GM19193 (cell line): ENCODE measurements around the gene CUL4A.

Experiments
- POLR2A ChIP-seq: IDR thresholded peaks from 4 replicates; pipeline ENCODE4 v1.6.1; 2011; ENCODE audit not compliant: insufficient read depth, insufficient read length; ENCODE audit errors: extremely low read depth

CUL4A gene

DNA sequence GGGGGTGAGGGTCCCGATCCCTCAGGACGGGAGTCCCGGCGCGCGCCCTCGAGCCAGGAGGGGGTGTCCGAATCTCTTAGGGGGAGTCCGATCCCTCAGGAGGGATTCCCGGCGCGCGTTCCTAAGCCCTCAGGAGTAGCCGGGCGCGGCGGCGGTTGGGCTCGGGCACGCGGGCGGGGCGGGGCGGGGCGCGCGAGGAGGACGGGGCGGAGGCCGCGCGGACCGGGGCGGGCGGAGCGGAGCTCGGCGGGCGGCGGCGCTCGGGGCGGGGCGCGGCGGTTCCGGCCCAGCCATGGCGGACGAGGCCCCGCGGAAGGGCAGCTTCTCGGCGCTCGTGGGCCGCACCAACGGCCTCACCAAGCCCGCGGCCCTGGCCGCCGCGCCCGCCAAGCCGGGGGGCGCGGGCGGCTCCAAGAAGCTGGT is at the start of gene CUL4A:
TSS of gene CUL4A (plus strand) at position 278 of the 423 bp plus-strand sequence. CDS start at position 293, 15 bp downstream.
- TF ChIP-seq POLR2A: peak; percentile 59

DNA sequence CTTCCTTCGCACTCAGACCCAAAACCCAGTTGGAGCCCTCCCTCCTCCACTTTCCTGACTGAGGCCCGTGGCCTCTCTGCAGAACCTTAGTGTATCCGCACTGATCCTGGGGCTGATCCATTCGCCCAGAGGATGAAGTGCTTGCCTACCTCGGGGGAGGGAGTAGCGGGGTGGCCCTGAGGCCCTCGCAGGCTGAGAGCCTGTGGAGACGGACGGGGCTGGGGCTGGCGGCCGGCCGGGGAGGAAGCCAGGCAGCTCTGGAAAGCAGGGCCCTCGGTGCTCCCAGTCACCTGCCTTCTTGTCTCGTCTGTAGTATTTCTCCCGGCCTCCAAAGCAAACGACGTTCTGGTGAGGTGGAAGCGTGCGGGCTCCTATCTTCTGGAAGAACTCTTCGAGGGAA is 49.7 kb upstream of the CUL4A start:
- TF ChIP-seq POLR2A: no peak

DNA sequence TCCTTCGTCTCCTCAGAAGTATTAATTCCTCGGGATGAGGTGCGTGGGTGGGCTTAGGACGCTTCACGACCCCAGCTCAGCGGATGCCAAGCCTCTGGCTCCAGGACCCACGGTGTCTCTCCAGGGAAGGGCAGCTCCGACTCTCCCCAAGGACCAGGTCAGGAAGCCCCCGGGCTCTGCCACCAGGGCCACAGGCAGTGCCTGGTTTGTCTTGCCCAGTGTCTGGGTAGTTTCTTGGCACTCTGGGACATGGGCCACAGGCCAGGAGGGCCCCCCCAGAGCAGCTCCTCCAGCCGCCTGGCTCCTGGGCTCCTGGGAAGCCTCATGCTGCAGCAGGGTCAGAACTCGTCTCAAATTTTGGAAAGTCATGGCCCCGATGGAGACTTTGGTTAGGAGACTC is 48.4 kb upstream of the CUL4A start:
- TF ChIP-seq POLR2A: no peak

DNA sequence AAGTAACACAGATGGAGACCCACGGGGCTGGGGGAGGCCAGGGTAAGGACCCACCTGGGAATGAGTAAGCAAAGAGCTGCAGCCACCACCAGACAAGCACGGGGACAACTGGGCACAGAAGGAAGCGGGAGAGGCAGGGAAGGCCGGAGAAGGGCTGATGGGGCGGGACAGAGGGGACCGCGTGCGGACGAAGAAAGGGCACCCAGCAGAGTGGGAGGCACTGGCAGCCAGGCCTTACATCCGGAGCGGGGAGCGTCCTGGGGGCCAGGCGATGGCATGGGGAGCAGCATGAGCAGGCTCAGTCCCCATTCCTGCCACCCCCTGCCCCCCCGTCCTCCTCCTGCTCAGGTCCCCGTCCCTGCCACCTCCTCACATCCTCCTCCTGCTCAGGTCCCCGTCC is 48.0 kb upstream of the CUL4A start:
- no peak for TF ChIP-seq POLR2A

DNA sequence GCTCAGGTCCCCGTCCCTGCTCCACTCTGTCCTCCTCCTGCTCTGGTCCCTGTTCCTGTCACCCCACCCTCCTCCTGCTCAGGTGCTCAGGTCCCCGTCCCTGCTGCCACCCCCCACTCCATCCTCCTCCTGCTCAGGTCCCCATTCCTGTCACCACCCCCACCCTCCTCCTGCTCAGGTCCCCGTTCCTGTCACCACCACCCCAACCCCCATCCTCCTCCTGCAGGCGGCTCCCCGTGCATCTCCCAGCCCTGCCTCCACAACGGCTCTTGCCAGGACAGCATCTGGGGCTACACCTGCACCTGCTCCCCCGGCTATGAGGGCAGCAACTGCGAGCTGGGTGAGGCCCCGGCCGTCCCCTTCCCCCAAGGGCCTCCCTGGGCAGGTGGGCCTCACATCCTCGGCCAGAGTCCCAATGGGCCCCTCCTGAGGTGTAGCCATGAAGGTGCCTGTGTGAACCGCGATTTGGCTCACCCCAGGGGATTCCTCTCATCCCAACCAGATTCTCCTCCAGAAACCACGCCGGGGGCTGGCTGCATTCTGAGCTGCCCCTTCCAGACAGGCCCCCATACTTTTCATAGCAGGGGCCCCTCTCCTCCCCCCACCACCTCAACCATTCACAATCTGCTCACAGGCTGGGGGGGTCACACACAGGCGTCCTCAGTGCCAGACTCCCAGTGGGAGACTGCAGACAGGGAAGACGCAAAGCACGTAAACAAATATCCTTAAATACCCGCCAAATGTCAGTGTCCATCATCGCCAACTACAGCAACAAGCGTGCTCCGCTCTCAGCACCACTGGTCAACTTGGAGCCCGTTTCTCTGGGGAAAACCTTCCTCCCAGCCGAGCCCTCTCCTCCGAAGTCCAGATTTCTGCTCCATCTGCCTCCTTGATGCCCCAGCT is 46.4 kb upstream of the CUL4A start:
- no peak for TF ChIP-seq POLR2A

DNA sequence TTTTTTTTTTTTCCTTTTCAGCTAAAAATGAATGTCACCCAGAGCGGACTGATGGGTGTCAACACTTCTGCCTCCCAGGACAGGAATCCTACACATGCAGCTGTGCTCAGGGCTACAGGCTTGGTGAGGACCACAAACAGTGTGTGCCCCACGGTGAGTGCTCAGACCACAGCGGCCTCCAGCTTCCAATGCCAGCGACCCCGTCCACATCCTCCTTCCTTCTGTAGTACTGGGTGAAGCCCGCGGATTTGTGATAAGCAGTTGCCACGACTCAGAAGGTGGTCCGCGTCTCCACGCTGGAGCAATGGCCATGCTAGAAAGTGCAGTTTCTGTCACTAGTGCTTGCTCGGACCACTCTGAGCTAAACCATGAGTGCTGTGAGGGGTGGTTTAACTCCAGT is 44.9 kb upstream of the CUL4A start:
- TF ChIP-seq POLR2A: no peak

DNA sequence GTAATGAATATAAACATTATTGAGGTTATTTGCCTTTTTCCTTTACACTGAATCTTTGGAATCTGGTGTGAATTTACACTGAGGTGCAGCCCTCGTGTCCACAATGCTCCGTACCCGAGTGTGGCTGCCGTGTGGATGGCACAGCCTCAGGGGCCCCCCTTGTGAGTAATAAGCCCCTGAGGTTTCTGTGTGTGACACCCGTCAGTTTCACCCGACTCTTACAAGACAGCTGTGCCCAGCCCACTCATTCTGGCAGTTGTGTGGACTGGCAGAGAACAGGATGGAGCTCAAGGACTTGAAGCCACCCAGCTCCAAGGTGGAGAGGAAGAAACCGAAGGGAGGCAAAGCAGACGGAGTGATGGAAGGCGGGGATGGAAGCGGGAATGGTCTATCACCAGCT is 43.1 kb upstream of the CUL4A start:
- no peak for TF ChIP-seq POLR2A

DNA sequence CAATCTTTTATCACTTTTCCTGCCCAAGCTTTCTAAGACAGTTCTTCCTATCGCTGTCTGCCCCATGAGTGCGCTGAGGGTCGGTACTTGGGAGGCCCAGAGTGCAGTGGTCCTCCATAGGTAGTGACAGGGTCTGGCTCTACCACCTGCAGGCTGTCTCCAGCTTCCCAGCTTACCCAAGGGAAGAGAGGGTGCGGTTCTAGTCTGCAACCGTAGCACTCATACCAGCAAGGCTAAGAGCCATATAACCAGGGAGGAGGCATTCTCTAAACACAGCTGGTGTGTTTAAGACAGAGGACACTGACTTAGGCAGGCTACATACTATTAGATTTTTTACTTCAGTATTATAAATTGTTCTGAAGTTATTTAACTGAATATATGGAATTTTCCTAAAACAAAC is 42.7 kb upstream of the CUL4A start:
- TF ChIP-seq POLR2A: no peak

DNA sequence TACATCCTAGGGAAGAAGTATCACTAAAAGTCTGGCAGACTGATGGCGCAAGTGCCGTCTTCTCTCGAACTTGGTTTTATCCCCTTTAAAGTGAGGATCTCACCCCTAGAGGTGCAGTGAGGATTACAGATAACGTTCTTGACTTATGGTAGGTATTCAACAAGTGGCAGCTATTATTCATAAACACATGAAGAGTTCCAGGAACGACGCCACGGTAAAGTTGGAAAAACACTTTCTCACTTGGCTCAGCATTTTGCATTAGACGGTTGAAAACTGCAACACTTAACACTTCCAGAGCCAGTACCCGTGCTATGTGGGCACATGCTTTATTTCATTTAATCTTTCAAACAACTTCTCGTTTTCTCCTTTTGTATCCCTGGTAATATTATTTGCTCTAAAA is 42.3 kb upstream of the CUL4A start:
- no peak for TF ChIP-seq POLR2A

DNA sequence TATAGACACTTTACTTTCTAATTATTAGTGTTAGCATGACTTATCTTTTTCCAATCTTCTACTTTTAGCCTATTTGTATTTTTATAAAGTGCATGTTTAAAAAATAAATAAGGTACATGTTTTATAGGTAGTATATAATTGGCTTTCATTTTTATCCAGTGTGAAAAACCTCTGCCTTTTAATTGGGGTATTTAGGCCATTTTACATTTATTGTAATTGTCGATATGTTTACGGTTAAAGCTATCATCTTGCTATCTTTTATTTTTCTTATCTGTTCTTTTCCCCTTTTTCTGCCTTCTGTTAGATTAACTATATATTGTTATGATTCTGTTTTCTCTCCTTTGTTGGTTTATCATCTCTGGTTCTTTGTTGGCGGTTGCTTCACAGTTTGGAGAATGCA is 41.8 kb upstream of the CUL4A start:
- TF ChIP-seq POLR2A: no peak

DNA sequence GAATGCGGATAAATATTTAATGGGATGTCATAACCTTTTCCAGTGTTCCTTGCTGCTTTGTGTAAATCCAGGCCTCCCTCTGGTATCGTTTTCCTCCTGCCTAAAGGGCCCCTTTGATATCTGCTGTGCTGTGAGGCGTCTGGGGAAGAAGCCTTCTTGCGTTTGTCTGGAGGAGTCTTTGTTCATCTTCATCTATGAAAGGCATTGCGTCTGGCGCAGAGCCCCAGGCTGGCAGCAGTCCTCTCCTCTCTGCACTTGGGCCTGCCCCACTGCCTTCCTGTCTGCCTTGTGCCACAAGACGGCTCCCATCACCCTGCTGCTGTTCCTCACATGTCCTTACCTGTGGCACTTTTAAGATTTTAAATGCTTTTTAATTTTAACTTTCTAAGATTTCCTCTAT is 41.2 kb upstream of the CUL4A start:
- no peak for TF ChIP-seq POLR2A

DNA sequence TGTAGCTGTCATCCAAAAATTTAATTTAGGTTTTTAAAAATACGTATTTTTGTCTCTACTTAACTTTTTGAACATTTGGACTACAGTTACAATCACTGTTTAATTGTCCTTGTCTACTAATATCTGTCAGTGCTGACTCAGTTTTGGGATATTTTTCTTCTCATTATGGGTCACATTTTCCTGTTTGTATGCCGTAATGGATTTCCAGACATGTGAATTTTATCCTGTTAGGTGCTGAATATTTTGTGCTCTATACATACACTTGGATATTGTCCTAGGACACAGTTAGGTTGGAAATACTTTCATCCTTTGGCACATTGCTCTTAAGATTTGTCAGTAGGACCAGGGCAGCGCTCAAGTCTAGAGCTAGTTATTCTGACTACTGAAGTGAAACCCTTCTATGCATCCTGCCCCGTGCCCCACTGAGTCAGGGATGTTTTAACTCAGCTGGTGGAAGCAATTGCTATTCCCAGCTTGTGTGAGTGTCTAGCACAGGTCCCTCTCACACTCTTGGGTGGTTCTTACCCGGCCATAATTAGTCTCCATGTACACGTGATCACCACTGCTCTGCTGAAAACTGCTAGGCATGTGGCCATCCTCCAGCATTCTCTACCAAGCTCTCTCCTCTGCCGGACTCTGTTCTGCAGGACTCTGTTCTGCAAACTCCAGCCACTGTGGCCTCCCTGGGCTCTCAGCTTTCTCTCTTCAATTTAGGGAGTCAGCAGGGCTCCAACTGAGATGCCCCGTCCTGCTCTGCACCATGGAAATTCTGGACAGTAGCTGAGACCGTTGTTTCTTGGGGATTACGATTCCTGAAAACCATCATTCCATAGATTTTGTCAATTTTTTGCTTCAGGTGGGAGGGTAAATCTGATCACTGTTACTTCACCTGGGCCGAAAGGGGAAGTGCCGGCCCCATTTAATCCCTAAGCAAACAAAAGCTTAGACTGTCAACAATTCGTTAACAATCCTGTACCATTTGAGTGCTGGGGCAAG is 39.8 kb upstream of the CUL4A start:
- no peak for TF ChIP-seq POLR2A

DNA sequence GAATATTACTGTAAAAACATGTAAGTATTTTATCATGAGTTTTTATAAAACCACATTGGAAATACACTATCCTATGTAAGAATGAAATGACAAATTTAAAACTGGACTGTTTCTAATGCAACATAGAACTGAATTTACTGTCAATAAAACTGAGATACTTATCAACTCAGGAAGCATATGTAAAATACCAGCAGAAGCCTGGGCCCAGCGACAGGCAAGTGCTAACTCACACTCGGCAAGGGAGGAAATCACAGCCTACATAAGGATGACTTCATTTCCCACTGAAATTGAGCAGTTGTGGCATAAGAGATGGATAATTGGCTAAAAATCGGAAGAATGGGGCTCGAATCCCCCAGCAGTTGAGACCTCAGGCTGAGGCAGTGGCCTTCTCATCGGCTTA is 38.9 kb upstream of the CUL4A start:
- TF ChIP-seq POLR2A: no peak

DNA sequence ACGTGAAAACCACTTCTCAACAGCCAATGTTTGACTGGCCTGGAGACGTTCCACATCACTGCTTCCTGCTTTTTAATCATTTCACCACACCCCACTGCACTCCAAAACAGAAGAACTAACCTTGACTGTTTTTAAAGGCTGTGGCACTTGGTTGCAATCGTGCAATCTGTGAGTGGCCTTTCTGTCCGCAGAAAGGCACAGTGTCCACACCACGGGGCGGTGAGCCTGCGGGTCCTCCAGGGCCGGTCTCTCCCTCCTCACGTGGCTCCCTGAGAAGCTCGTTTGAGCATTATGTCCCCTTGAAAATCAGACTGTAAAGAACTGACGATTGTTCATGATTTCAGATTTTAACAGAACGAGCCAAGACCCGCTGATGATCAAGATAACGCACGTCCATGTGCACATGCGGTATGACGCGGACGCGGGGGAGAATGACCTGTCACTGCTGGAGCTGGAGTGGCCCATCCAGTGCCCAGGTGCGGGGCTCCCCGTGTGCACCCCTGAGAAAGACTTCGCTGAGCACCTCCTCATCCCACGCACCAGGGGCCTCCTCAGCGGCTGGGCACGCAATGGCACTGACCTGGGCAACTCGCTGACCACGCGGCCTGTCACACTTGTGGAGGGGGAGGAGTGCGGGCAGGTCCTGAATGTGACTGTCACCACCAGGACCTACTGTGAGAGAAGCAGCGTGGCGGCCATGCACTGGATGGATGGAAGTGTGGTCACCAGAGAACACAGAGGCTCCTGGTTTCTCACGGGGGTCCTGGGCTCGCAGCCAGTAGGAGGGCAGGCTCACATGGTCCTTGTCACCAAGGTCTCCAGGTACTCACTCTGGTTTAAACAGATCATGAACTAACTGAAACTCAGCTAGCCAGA is 37.9 kb upstream of the CUL4A start:
- no peak for TF ChIP-seq POLR2A
